RWPE2 (cell line): Measurements from ENCODE around the gene GP9.

Experiments
- ATAC-seq: fragments of 200-7000 bp; cut with Tn5 transposase; 3 replicates; pipeline ENCODE4 v1.9.1; 2021; ENCODE audit warnings: low read depth
- DNase-seq: peaks from one replicate; pipeline ENCODE4 v3.0.0-alpha.2; 2020; ENCODE audit warnings: low spot score
- H3K27ac ChIP-seq: fragments of 450-650 bp; 2 replicates; pipeline ENCODE4 v1.5.1; 2017; ENCODE audit warnings: mild to moderate bottlenecking; ENCODE audit not compliant: poor library complexity, severe bottlenecking
- H3K27me3 ChIP-seq: fragments of 250-450 bp; sonication (Bioruptor Pico); 2 replicates; pipeline ENCODE4 v1.5.1; 2021; ENCODE audit warnings: mild to moderate bottlenecking, moderate library complexity; ENCODE audit not compliant: insufficient read depth, poor library complexity, severe bottlenecking
- H3K36me3 ChIP-seq: fragments of 250-450 bp; sonication (Bioruptor Pico); 2 replicates; pipeline ENCODE4 v1.5.1; 2020; ENCODE audit warnings: low read depth, mild to moderate bottlenecking, moderate library complexity
- H3K4me1 ChIP-seq: fragments of 250-450 bp; sonication (Bioruptor Pico); 2 replicates; pipeline ENCODE4 v1.5.1; 2021; ENCODE audit warnings: mild to moderate bottlenecking, moderate library complexity; ENCODE audit not compliant: insufficient read depth, poor library complexity, severe bottlenecking
- H3K4me3 ChIP-seq: fragments of 250-450 bp; sonication (Bioruptor Pico); 2 replicates; pipeline ENCODE4 v1.5.1; 2021; ENCODE audit warnings: mild to moderate bottlenecking, moderate library complexity; ENCODE audit not compliant: severe bottlenecking
- H3K9me3 ChIP-seq: fragments of 250-450 bp; sonication (Bioruptor Pico); 2 replicates; pipeline ENCODE4 v1.5.1; 2021; ENCODE audit warnings: mild to moderate bottlenecking, moderate library complexity; ENCODE audit not compliant: severe bottlenecking
- TF ChIP-seq, protein P1 (sequence below): fragments of 450-650 bp; IDR thresholded peaks from one replicate; pipeline ENCODE4 v1.5.1; 2017; ENCODE audit warnings: mild to moderate bottlenecking, moderate library complexity; ENCODE audit not compliant: poor library complexity, severe bottlenecking

Gene GP9

DNA sequence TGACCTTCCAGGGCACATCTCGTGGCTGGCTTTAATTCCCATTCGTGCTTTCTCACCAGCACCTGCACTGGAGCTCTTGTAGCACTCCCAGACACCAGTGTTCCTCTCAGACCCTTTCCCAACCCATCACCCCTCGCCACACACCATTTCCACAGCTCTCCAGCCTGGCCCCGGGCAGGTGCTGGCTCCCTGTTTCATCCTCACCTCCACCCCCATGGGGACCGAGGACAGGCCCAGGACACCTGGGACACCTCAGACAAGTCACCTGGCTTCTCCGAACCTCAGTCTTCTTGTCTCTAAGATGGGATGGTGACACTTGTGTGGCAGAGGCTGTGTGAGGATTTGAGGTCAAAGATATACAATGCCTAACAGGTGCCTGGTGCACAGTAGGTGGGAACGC, 27.4 kb upstream of the GP9 start:
- Histone ChIP-seq H3K27ac (no peak overlapping the region), H3K9me3 (no peaks in the 10 kb centered on the region), H3K27me3 (no peaks in the 10 kb centered on the region), H3K4me1 (no peaks in the 10 kb centered on the region), H3K36me3 (no peaks in the 10 kb centered on the region), H3K4me3 (no peak overlapping the region)
- TF ChIP-seq, protein P1, sequence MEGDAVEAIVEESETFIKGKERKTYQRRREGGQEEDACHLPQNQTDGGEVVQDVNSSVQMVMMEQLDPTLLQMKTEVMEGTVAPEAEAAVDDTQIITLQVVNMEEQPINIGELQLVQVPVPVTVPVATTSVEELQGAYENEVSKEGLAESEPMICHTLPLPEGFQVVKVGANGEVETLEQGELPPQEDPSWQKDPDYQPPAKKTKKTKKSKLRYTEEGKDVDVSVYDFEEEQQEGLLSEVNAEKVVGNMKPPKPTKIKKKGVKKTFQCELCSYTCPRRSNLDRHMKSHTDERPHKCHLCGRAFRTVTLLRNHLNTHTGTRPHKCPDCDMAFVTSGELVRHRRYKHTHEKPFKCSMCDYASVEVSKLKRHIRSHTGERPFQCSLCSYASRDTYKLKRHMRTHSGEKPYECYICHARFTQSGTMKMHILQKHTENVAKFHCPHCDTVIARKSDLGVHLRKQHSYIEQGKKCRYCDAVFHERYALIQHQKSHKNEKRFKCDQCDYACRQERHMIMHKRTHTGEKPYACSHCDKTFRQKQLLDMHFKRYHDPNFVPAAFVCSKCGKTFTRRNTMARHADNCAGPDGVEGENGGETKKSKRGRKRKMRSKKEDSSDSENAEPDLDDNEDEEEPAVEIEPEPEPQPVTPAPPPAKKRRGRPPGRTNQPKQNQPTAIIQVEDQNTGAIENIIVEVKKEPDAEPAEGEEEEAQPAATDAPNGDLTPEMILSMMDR = no peak
- 0 out of 3 replicates have a peak, but pooled peaks have one; percentile 13 for ATAC-seq
- no peak for DNase-seq

DNA sequence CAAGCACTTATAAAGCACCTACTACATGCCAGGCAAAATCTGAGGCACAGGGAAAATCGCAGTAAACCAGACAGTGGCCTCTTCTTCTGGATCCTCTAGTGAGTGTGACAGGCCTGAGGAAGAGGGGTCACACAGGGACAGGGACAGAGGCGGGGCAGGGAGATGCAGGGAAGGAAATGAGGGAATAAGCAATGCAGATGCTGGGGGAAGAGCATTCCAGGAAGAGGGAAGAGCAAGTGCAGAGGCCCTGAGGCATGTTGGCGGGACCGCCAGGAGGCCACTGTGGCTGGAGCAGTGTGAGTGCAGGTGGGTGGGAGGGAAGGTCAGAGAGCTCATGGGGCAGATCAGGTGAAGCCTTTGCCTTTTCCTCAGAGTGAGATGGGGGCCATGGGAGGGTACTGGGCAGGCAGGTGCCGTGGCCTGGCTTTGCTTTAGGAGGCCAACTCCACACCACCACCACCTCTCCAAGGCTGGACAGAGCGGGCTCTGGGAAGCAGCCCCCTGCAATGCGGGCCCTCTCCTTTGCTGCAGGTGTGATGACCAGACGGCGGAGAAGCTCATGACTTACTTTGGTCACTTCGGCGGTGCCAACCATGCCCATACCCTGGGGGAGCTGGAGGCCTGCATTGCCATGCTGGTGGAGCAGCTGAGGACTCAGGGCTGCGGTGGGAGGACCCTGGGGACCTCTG, 26.8 kb upstream of the GP9 start:
- DNase-seq = no peak
- Histone ChIP-seq H3K4me1 (no peaks in the 10 kb centered on the region), H3K9me3 (no peaks in the 10 kb centered on the region), H3K4me3 (no peak overlapping the region), H3K27me3 (no peaks in the 10 kb centered on the region), H3K36me3 (no peaks in the 10 kb centered on the region), H3K27ac (no peak overlapping the region)
- no peak for ATAC-seq
- TF ChIP-seq, protein P1 = no peak

- Histone ChIP-seq H3K27ac (no peak overlapping the region), H3K36me3 (no peaks in the 10 kb centered on the region), H3K4me1 (no peaks in the 10 kb centered on the region), H3K27me3 (no peaks in the 10 kb centered on the region), H3K9me3 (no peaks in the 10 kb centered on the region), H3K4me3 (no peak overlapping the region)
- DNase-seq (no peak), ATAC-seq (no peak)
- TF ChIP-seq, protein P1 = no peak
These were observed 25.9 kb upstream of the GP9 start for GRCh38 chr3:129034642-129035041.

- DNase-seq (no peak), ATAC-seq (no peak)
- H3K36me3 ChIP-seq = no peaks in the 10 kb centered on the region
- H3K4me1 ChIP-seq = no peaks in the 10 kb centered on the region
- no peaks in the 10 kb centered on the region for H3K9me3 ChIP-seq
- H3K27me3 ChIP-seq = no peaks in the 10 kb centered on the region
- TF ChIP-seq, protein P1 = no peak
- H3K4me3 ChIP-seq = no peak overlapping the region
- H3K27ac ChIP-seq = no peak overlapping the region
These were observed 25.0 kb upstream of the GP9 start for GRCh38 chr3:129035360-129036221.
